ENCODE data around the gene ANK2.
A peak's percentile ranks its signal among the peaks of the same experiment; 100 is the strongest.

ANK2 gene

GRCh38 chr4:113398441-113399143, 349.1 kb downstream of the ANK2 start:
- peak in 1 of 2 experiments; percentile 57 for DNase-seq (ENCODE audit: low read depth in 1 of 2, low spot score in 1 of 2)
- TF ChIP-seq JUND (IDR thresholded peaks at IDR 0.05; ENCODE audit: low read depth): no peak
- in situ Hi-C loops (cut with HindIII; ENCODE audit: low pct_unique_long_range_greater_than_20kb, low sequenced_read_pairs): no loop called here

DNA sequence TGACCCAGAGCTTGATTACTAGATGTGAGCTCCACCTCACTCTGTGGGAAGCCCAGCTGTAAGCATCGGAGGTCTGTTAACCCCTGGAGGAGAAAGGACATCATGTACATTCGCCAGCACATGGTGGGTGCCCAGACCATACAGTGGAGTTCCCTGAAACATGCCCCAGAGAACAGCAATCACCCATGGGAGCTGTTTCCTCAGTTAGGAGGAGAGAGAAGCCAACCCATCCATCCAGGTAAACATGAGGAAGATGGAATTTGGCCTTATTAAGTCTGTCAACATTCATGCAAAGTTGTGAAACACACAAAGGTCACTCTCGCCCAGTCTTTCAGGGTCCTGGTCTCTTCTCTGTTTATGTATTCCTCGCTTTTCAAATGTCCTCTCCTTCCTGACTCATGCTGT, 354.7 kb downstream of the ANK2 start:
- no peak for DNase-seq (ENCODE audit: low read depth in 1 of 2, low spot score in 1 of 2)
- in situ Hi-C loops (cut with HindIII; ENCODE audit: low pct_unique_long_range_greater_than_20kb, low sequenced_read_pairs): no loop called here
- TF ChIP-seq JUND (IDR thresholded peaks at IDR 0.05; ENCODE audit: low read depth): no peak

DNA sequence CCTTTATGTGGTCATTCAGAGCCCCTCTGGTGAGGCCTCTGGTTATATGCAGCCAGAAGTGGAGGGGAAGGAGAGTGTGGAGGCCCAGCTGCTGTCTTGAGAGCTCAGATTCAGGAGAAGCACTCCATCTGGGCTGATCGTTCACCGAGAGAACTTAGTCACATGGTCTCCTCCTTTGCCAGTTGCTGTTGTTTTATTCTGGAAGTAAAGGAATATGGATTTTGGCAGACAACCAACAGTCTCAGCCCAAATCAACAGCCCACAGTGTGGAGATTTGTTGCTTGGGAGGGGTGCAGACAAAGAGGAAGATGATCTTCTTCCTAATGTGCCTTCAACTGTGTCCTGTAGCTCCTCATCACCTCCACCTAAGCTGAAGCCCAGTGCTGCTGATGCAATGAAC, 355.4 kb downstream of the ANK2 start:
- DNase-seq (ENCODE audit: low read depth in 1 of 2, low spot score in 1 of 2): no peak
- in situ Hi-C loops (cut with HindIII; ENCODE audit: low pct_unique_long_range_greater_than_20kb, low sequenced_read_pairs): no loop called here
- no peak for TF ChIP-seq JUND (IDR thresholded peaks at IDR 0.05; ENCODE audit: low read depth)

- no peak for DNase-seq (ENCODE audit: low read depth in 1 of 2, low spot score in 1 of 2)
- TF ChIP-seq JUND (IDR thresholded peaks at IDR 0.05; ENCODE audit: low read depth): no peak
- in situ Hi-C loops (cut with HindIII; ENCODE audit: low pct_unique_long_range_greater_than_20kb, low sequenced_read_pairs): no loop called here
These were observed 356.6 kb downstream of the ANK2 start for GRCh38 chr4:113405874-113406722.

DNA sequence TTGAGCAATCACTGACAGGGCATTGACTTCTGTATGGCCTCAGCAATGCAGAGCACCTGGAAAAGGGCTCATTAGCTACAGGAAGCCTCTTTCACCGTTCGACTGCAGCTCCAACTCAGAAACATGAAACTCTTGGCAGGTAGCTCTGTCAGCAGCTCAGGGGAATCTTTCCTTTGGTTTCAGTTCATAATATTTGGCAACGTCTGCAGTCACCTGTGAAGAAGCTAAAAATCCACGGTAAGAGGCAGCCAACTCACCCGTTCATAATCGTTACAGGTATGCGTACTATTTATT, 357.2 kb downstream of the ANK2 start:
- peak in 1 of 2 experiments; percentile 29 for DNase-seq (ENCODE audit: low read depth in 1 of 2, low spot score in 1 of 2)
- no peak for TF ChIP-seq JUND (IDR thresholded peaks at IDR 0.05; ENCODE audit: low read depth)
- in situ Hi-C loops (cut with HindIII; ENCODE audit: low pct_unique_long_range_greater_than_20kb, low sequenced_read_pairs): no loop called here

DNA sequence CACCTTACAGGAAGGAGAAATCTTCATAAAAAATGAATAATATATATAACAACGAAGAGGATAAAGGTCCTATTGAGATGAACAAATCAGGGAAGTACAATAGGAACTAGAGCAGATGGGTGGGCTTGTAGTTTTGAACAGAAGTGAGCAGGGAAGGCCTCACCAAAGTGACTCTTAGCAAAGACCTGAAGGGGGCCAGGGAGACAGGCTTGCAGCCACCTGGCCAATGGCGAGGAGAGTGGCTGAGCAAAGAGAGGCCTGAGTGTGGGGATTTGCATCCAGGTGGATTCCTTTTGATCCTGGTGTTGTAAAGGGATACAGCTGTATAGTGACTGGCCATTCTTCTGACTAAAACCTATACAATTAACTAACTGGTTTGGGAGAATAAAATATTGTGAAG, 358.0 kb downstream of the ANK2 start:
- no peak for TF ChIP-seq JUND (IDR thresholded peaks at IDR 0.05; ENCODE audit: low read depth)
- no peak for DNase-seq (ENCODE audit: low read depth in 1 of 2, low spot score in 1 of 2)
- in situ Hi-C loops (cut with HindIII; ENCODE audit: low pct_unique_long_range_greater_than_20kb, low sequenced_read_pairs): no loop called here

DNA sequence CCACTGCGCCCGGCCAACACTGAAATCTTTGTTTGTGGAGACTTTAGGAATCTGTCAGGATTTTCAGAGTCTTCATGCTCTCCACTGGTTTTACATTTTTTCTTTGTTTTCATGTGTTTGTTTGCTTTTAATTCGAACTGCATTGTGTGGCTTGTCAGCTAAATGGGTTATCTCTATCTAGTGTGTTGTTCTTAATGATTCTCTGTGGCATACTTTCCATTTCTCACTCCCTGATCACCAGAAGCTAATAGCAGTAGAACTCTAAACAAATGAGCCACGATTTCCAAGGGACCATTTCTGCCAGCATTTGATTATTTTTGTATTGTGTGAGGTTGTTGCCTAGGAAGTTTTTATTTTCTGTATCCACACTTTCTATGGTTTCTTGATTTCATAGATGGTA, 359.7 kb downstream of the ANK2 start:
- DNase-seq (ENCODE audit: low read depth in 1 of 2, low spot score in 1 of 2): no peak
- in situ Hi-C loops (cut with HindIII; ENCODE audit: low pct_unique_long_range_greater_than_20kb, low sequenced_read_pairs): no loop called here
- no peak for TF ChIP-seq JUND (IDR thresholded peaks at IDR 0.05; ENCODE audit: low read depth)

DNA sequence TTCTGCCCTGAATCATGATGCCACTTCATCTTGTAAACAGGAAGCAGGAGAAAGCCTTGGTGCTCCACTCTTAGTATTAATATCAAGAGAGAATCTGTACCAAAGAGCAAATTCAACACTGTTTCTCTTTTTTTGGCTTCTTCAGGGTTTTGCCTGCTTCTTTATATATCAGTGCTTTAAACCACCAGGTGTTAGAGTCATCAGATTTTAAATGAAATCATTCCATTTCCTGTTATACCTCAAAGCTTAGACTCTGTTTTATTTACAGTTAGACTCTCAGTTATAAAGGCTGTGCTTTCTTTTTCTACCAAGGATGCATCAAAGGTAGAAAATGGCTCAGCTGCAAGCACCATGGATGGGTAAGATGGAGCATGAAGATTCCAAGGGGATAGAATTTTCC, 361.2 kb downstream of the ANK2 start:
- in situ Hi-C loops (cut with HindIII; ENCODE audit: low pct_unique_long_range_greater_than_20kb, low sequenced_read_pairs): no loop called here
- no peak for TF ChIP-seq JUND (IDR thresholded peaks at IDR 0.05; ENCODE audit: low read depth)
- no peak for DNase-seq (ENCODE audit: low read depth in 1 of 2, low spot score in 1 of 2)

DNA sequence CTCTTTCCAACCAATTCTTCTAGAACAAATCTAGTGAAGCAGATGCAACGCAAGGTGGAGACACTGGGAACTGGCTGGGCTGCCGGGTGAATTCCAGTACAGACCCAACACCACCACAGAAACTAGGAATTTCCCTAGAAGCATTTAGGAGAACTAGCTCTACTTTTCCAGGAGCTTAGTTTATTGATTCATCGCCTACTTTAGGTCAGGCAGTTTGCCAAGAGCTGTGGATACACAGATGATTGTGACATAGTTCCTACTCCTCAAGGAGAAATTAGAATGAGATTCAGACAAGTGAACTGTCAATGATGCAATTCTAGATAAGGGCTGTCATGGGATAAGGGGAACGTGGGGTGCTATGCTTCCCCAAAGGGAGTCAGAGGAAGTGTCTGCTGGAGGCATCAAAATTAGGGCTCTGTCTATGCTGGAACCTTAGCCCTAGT, 362.1 kb downstream of the ANK2 start:
- in situ Hi-C loops (cut with HindIII; ENCODE audit: low pct_unique_long_range_greater_than_20kb, low sequenced_read_pairs): no loop called here
- peak in 1 of 2 experiments; percentile 40 for DNase-seq (ENCODE audit: low read depth in 1 of 2, low spot score in 1 of 2)
- TF ChIP-seq JUND (IDR thresholded peaks at IDR 0.05; ENCODE audit: low read depth): no peak

- in situ Hi-C loops (cut with HindIII; ENCODE audit: low pct_unique_long_range_greater_than_20kb, low sequenced_read_pairs): no loop called here
These were observed 370.2 kb downstream of the ANK2 start for GRCh38 chr4:113419631-113420030.

DNA sequence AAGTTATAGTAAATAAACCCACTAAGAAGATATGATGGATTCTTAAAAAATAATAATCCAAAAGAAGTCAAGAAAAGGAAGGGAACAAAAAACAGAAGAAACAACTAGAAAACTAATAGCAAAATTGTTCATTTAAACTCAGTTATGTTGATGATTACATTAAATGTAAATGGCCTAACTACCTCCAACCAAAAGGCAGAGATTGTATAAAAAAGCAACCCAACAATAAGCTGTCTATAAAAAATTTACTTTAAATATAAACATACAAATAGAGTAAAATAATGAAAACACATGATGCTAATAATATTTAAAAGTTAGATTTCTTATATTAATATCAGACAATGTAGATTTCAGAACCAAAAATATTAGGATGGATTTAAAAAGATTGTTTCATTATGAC, 371.5 kb downstream of the ANK2 start:
- in situ Hi-C loops (cut with HindIII; ENCODE audit: low pct_unique_long_range_greater_than_20kb, low sequenced_read_pairs): no loop called here
- DNase-seq (ENCODE audit: low read depth in 1 of 2, low spot score in 1 of 2): no peak
- no peak for TF ChIP-seq JUND (IDR thresholded peaks at IDR 0.05; ENCODE audit: low read depth)

More at GRCh38 chr4:113419631-113420030, 370.2 kb downstream of the ANK2 start:
- DNase-seq (ENCODE audit: low read depth in 1 of 2, low spot score in 1 of 2): no peak
- TF ChIP-seq JUND (IDR thresholded peaks at IDR 0.05; ENCODE audit: low read depth): no peak

GRCh38 chr4:113423631-113424030, 374.2 kb downstream of the ANK2 start:
- no peak for DNase-seq (ENCODE audit: low read depth in 1 of 2, low spot score in 1 of 2)
- in situ Hi-C loops (cut with HindIII; ENCODE audit: low pct_unique_long_range_greater_than_20kb, low sequenced_read_pairs): no loop called here
- TF ChIP-seq JUND (IDR thresholded peaks at IDR 0.05; ENCODE audit: low read depth): no peak

GRCh38 chr4:113433116-113433515, 383.7 kb downstream of the ANK2 start:
- no peak for DNase-seq (ENCODE audit: low read depth in 1 of 2, low spot score in 1 of 2)
- no peak for TF ChIP-seq JUND (IDR thresholded peaks at IDR 0.05; ENCODE audit: low read depth)
- in situ Hi-C loops (cut with HindIII; ENCODE audit: low pct_unique_long_range_greater_than_20kb, low sequenced_read_pairs): no loop called here
